IMR-90 (cell line): ENCODE measurements around the gene NKPD1.

Source experiments
- BHLHE40 ChIP-seq: fragments of 150-350 bp; IDR thresholded peaks from 2 replicates; pipeline ENCODE4 v1.6.1; 2016; ENCODE audit warnings: mild to moderate bottlenecking, low read depth, low read length
- CEBPB ChIP-seq: IDR thresholded peaks from 2 replicates; pipeline ENCODE4 v1.6.1; 2012; ENCODE audit warnings: low read depth, low read length, improper control_type of control experiment
- ELK1 ChIP-seq: fragments of 150-350 bp; IDR thresholded peaks from 2 replicates; pipeline ENCODE4 v1.6.1; 2016; ENCODE audit warnings: low read depth, mild to moderate bottlenecking, low read length, moderate library complexity, borderline replicate concordance
- MAFK ChIP-seq: IDR thresholded peaks from 2 replicates; pipeline ENCODE4 v1.6.1; 2012; ENCODE audit warnings: low read depth, low read length, improper control_type of control experiment
- MAZ ChIP-seq: IDR thresholded peaks from 2 replicates; pipeline ENCODE4 v1.6.1; 2012; ENCODE audit warnings: low read depth, mild to moderate bottlenecking, low read length, improper control_type of control experiment, moderate library complexity, borderline replicate concordance
- MXI1 ChIP-seq: IDR thresholded peaks from 2 replicates; pipeline ENCODE4 v1.6.1; 2012; ENCODE audit warnings: low read depth, mild to moderate bottlenecking, low read length, moderate library complexity, borderline replicate concordance
- NFE2L2 ChIP-seq: fragments of 150-350 bp; IDR thresholded peaks from 2 replicates; pipeline ENCODE4 v1.6.1; 2016; ENCODE audit warnings: low read depth, mild to moderate bottlenecking, low read length
- POLR2A ChIP-seq: IDR thresholded peaks from 2 replicates; pipeline ENCODE4 v1.6.1; 2012; ENCODE audit warnings: mild to moderate bottlenecking, low read depth, low read length
- RAD21 ChIP-seq: IDR thresholded peaks from 2 replicates; pipeline ENCODE4 v1.6.1; 2012; ENCODE audit warnings: low read length, improper control_type of control experiment
- SMC3 ChIP-seq: fragments of 150-350 bp; IDR thresholded peaks from 2 replicates; pipeline ENCODE4 v1.6.1; 2016; ENCODE audit warnings: low read depth, mild to moderate bottlenecking, antibody characterized with exemption, low read length, moderate library complexity
- TF ChIP-seq, protein P1 (sequence below): conservative IDR thresholded peaks from 2 replicates; pipeline ENCODE4 v1.5.1; 2012; ENCODE audit warnings: mild to moderate bottlenecking, low read depth, low read length, improper control_type of control experiment

DNA sequence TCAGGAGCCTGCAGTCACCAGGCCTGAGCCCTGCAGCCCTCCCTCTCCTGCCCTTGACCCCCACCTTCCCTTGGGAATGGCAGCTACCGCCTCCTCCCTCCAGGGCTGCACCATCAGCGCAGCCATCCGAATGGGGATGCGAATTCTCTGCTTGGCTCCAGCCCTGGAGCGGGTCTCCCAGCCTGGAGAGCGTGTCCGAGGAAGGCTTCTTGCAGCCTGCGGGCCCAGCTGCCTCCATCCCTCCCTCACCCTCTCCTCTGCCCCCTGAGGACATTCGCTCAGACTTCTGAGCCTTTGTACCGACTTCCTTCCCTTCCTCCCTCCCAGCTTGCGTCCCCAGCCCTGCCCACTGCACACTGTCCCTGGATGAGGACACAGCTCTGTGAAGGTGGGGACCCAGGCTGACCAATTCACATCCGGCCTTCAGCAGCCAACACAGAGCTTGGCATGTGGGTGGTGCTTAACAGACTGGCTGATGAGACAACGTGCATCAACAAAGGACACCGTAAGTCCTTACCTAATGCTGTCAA is 6.0 kb upstream of the NKPD1 start:
- TF ChIP-seq, protein P1, sequence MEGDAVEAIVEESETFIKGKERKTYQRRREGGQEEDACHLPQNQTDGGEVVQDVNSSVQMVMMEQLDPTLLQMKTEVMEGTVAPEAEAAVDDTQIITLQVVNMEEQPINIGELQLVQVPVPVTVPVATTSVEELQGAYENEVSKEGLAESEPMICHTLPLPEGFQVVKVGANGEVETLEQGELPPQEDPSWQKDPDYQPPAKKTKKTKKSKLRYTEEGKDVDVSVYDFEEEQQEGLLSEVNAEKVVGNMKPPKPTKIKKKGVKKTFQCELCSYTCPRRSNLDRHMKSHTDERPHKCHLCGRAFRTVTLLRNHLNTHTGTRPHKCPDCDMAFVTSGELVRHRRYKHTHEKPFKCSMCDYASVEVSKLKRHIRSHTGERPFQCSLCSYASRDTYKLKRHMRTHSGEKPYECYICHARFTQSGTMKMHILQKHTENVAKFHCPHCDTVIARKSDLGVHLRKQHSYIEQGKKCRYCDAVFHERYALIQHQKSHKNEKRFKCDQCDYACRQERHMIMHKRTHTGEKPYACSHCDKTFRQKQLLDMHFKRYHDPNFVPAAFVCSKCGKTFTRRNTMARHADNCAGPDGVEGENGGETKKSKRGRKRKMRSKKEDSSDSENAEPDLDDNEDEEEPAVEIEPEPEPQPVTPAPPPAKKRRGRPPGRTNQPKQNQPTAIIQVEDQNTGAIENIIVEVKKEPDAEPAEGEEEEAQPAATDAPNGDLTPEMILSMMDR, result no peak
- no peak for TF ChIP-seq POLR2A
- TF ChIP-seq MXI1, result no peak
- no peak for TF ChIP-seq MAZ
- no peak for TF ChIP-seq ELK1
- no peak for TF ChIP-seq CEBPB
- no peak for TF ChIP-seq MAFK
- TF ChIP-seq NFE2L2, result no peak
- TF ChIP-seq RAD21, result no peak
- no peak for TF ChIP-seq SMC3
- TF ChIP-seq BHLHE40, result no peak
